Gastrocnemius medialis (tissue), 4 donors: ENCODE results near the gene GPATCH1. TPM values are rescaled to one million over a fixed set of nuclear protein-coding genes. Genes with fewer than 3 reads are reported as not detected.
A peak's percentile ranks its signal among the peaks of the same experiment; 100 is the strongest.

Source experiments
- ATAC-seq, 2 donors: fragments of 150-250 bp; one replicate each; pipeline ENCODE4 v1.9.1; 2016
- DNase-seq, 2 donors: peaks; one replicate each; pipeline ENCODE4 v3.0.0-alpha.2; 2019
- H3K27ac ChIP-seq, 4 donors: fragments of 200-600 bp; sonication (generic); 1 replicate in 1 of 4; 2 replicates in 3 of 4; pipeline ENCODE4 v1.5.1; 2016 to 2018; ENCODE audit warnings: mild to moderate bottlenecking in 2 of 4, moderate library complexity in 1 of 4
- H3K27me3 ChIP-seq, 3 donors: fragments of 200-600 bp; sonication (generic) in 2 of 3; 1 replicate in 1 of 3; 2 replicates in 2 of 3; pipeline versions ENCODE4 v1.5.1 to v1.6.0; 2016 to 2019; ENCODE audit warnings: mild to moderate bottlenecking in 1 of 3, moderate library complexity in 1 of 3
- H3K36me3 ChIP-seq, 2 donors: fragments of 200-600 bp; sonication (generic) in 1 of 2; one replicate each; pipeline ENCODE4 v1.5.1; 2017 to 2018
- H3K4me1 ChIP-seq, 2 donors: fragments of 200-600 bp; sonication (generic) in 1 of 2; one replicate each; pipeline ENCODE4 v1.5.1; 2016 to 2017; ENCODE audit warnings: mild to moderate bottlenecking in 2 of 2
- H3K4me3 ChIP-seq, 4 donors: fragments of 200-600 bp; sonication (generic) in 3 of 4; 1 replicate in 1 of 4; 2 replicates in 3 of 4; pipeline ENCODE4 v1.5.1; 2016 to 2019; ENCODE audit warnings: mild to moderate bottlenecking in 2 of 4
- H3K9me3 ChIP-seq, 3 donors: fragments of 200-600 bp; sonication (generic) in 2 of 3; 1 replicate in 1 of 3; 2 replicates in 2 of 3; pipeline ENCODE4 v1.5.1; 2016 to 2019
- CTCF ChIP-seq, 5 experiments: fragments of 450-650 bp in 3 of 5; fragments of 200-600 bp in 2 of 5; sonication (generic) in 2 of 5; IDR thresholded peaks in 4 of 5; conservative IDR thresholded peaks in 1 of 5; 1 replicate in 4 of 5; 2 replicates in 1 of 5; pipeline ENCODE4 v1.5.1; 2016 to 2019; ENCODE audit warnings: antibody characterized with exemption in 5 of 5, mild to moderate bottlenecking in 3 of 5, moderate library complexity in 3 of 5
- POLR2A ChIP-seq, 2 donors: fragments of 450-650 bp; IDR thresholded peaks; one replicate each; pipeline ENCODE4 v1.6.1; 2017; ENCODE audit warnings: antibody characterized with exemption in 2 of 2, mild to moderate bottlenecking in 2 of 2, moderate library complexity in 2 of 2
- in situ Hi-C, 4 donors: fragments of 200-750 bp; cut with MboI; loops; one replicate each; pipeline versions ENCODE4 v1.15.0 to v1.8.0; 2017; ENCODE audit warnings: low sequenced_read_pairs in 4 of 4
- intact Hi-C: fragments of 100-400 bp; cut with DNase I; formaldehyde crosslinking; loops from one replicate; pipeline ENCODE4 v1.15.1; 2023; ENCODE audit warnings: low total_unique reads
- total RNA-seq, 4 donors: library from RNA; depleted of rRNA; stranded (reverse); fragments of >200 nt; gene quantifications; one replicate each; pipeline versions ENCODE4 v1.1.0 to v1.2.3, GENCODE V29; 2016

GPATCH1 gene
- total RNA-seq, 4 donors from 2014 or later: 2.2 to 5.3 (median 4.6) TPM

GRCh38 chr19:33063753-33064457 lies 17.1 kb upstream of the GPATCH1 start:
- in situ Hi-C loops: no loop called here
- no peaks in the 10 kb centered on the region for H3K36me3 ChIP-seq
- DNase-seq: no peak
- TF ChIP-seq CTCF (IDR thresholded peaks at IDR 0.05 in 4 of 5, conservative IDR thresholded peaks at IDR 0.05 in 1 of 5) (no peak), POLR2A (IDR thresholded peaks at IDR 0.05) (no peak)
- no peaks in the 10 kb centered on the region for H3K9me3 ChIP-seq
- intact Hi-C loops: no loop called here
- H3K4me1 ChIP-seq: peaks cover 0 to 5% of the 10 kb centered on the region in 2 donors
- H3K27ac ChIP-seq: no peak overlapping the region
- peaks cover 12 to 35% (median 30%) of the 10 kb centered on the region in 3 donors for H3K27me3 ChIP-seq
- H3K4me3 ChIP-seq: peak overlapping the region; percentile 43 to 55 (median 48)
- no peak for ATAC-seq

- intact Hi-C loops: no loop called here
- Histone ChIP-seq H3K27me3 (peaks cover 12 to 35% (median 30%) of the 10 kb centered on the region in 3 donors), H3K27ac (no peak overlapping the region), H3K4me1 (peaks cover 0 to 5% of the 10 kb centered on the region in 2 donors), H3K9me3 (no peaks in the 10 kb centered on the region), H3K4me3 (peak overlapping the region; percentile 43 to 55 (median 48)), H3K36me3 (no peaks in the 10 kb centered on the region)
- no peak for ATAC-seq
- TF ChIP-seq CTCF (IDR thresholded peaks at IDR 0.05 in 4 of 5, conservative IDR thresholded peaks at IDR 0.05 in 1 of 5): no peak
- no peak for TF ChIP-seq POLR2A (IDR thresholded peaks at IDR 0.05)
- no peak for DNase-seq
- in situ Hi-C loops: no loop called here
These were observed 16.6 kb upstream of the GPATCH1 start for GRCh38 chr19:33064458-33064791.

GRCh38 chr19:33064792-33065550 lies 16.0 kb upstream of the GPATCH1 start, which contains the start of gene RHPN2:
Gene RHPN2 (minus strand): TSS chr19:33064888. CDS start chr19:33064852, 36 bp downstream.
- intact Hi-C loops: no loop called here
- H3K27me3 ChIP-seq: peaks cover 12 to 35% (median 30%) of the 10 kb centered on the region in 3 donors

GRCh38 chr19:33066543-33066942 lies 14.4 kb upstream of the GPATCH1 start:
- H3K36me3 ChIP-seq: no peaks in the 10 kb centered on the region
- in situ Hi-C loops (no loop called here), intact Hi-C loops (no loop called here)
- no peak overlapping the region for H3K27ac ChIP-seq
- H3K9me3 ChIP-seq: no peaks in the 10 kb centered on the region
- DNase-seq (no peak), ATAC-seq (no peak)
- peaks cover 0 to 5% of the 10 kb centered on the region in 2 donors for H3K4me1 ChIP-seq
- no peak overlapping the region for H3K4me3 ChIP-seq
- H3K27me3 ChIP-seq: peaks cover 12 to 35% (median 30%) of the 10 kb centered on the region in 3 donors
- TF ChIP-seq CTCF (IDR thresholded peaks at IDR 0.05 in 4 of 5, conservative IDR thresholded peaks at IDR 0.05 in 1 of 5): no peak
- no peak for TF ChIP-seq POLR2A (IDR thresholded peaks at IDR 0.05)

More at GRCh38 chr19:33064792-33065550, 16.0 kb upstream of the GPATCH1 start, which contains the start of gene RHPN2:
- ATAC-seq (no peak), DNase-seq (no peak)
- in situ Hi-C loops: no loop called here
- Histone ChIP-seq H3K4me1 (peaks cover 0 to 5% of the 10 kb centered on the region in 2 donors), H3K36me3 (no peaks in the 10 kb centered on the region), H3K9me3 (no peaks in the 10 kb centered on the region), H3K4me3 (peak within 1 kb of the TSS; percentile 43 to 55 (median 48)), H3K27ac (no peak within 1 kb of the TSS)
- TF ChIP-seq POLR2A (IDR thresholded peaks at IDR 0.05): no peak
- no peak for TF ChIP-seq CTCF (IDR thresholded peaks at IDR 0.05 in 4 of 5, conservative IDR thresholded peaks at IDR 0.05 in 1 of 5)
